OCI-LY3 (cell line): ENCODE measurements around the gene AP4S1.

ENCODE experiments used
- H2AFZ ChIP-seq: fragments of 200-600, 300-600 bp; shearing (Covaris generic); 2 replicates; pipeline ENCODE4 v1.6.0; 2014; ENCODE audit warnings: antibody characterized with exemption, low read depth, low read length
- H3K27ac ChIP-seq: fragments of 200-600, 300-600 bp; sonication (generic); 2 replicates; pipeline ENCODE4 v1.5.1; 2014; ENCODE audit warnings: mild to moderate bottlenecking, low read length, moderate library complexity, mixed read lengths
- H3K27me3 ChIP-seq: fragments of 200-600, 300-600 bp; sonication (generic); 2 replicates; pipeline ENCODE4 v1.6.1; 2014; ENCODE audit warnings: low read depth, low read length, mixed read lengths
- H3K36me3 ChIP-seq: fragments of 200-600, 300-600 bp; sonication (generic); replicated peaks from 2 replicates; pipeline ENCODE3; 2014; ENCODE audit warnings: low read depth, low read length, mixed read lengths
- H3K4me1 ChIP-seq: fragments of 300-600, 200-600 bp; sonication (generic); 2 replicates; pipeline ENCODE4 v1.6.1; 2014; ENCODE audit warnings: low read length, mixed read lengths
- H3K4me2 ChIP-seq: fragments of 200-600, 300-600 bp; sonication (generic); 2 replicates; pipeline ENCODE4 v1.6.1; 2014; ENCODE audit warnings: low read length, mixed read lengths
- H3K4me3 ChIP-seq: fragments of 300-600, 200-600 bp; sonication (generic); 2 replicates; pipeline ENCODE4 v1.5.1; 2014; ENCODE audit warnings: antibody characterized with exemption, mild to moderate bottlenecking, low read length, moderate library complexity
- H3K79me2 ChIP-seq: fragments of 300-600, 200-600 bp; shearing (Covaris generic); 2 replicates; pipeline ENCODE4 v1.6.1; 2014; ENCODE audit warnings: mild to moderate bottlenecking, low read length, mixed read lengths
- H3K9ac ChIP-seq: fragments of 300-600, 200-600 bp; shearing (Covaris generic); 2 replicates; pipeline ENCODE4 v1.6.0; 2014; ENCODE audit warnings: mild to moderate bottlenecking, low read length, moderate library complexity
- H3K9me3 ChIP-seq: fragments of 200-600, 300-600 bp; shearing (Covaris generic); 2 replicates; pipeline ENCODE4 v1.6.1; 2014; ENCODE audit warnings: low read length, mixed read lengths; ENCODE audit not compliant: insufficient read depth
- H4K20me1 ChIP-seq: fragments of 200-600, 300-600 bp; sonication (generic); 2 replicates; pipeline ENCODE4 v1.6.1; 2016; ENCODE audit warnings: low read length, mixed read lengths; ENCODE audit not compliant: insufficient read depth
- EZH2phosphoT487 ChIP-seq: fragments of 200-600 bp; shearing (Covaris generic); IDR thresholded peaks from 2 replicates; pipeline ENCODE4 v1.6.1; 2018; ENCODE audit warnings: antibody characterized with exemption, mixed run types, low read depth
- TF ChIP-seq, protein P1 (sequence below): fragments of 200-600, 300-600 bp; sonication (generic); IDR thresholded peaks from 2 replicates; pipeline ENCODE4 v1.5.1; 2014; ENCODE audit warnings: antibody characterized with exemption, low read length, low read depth

AP4S1 gene

DNA sequence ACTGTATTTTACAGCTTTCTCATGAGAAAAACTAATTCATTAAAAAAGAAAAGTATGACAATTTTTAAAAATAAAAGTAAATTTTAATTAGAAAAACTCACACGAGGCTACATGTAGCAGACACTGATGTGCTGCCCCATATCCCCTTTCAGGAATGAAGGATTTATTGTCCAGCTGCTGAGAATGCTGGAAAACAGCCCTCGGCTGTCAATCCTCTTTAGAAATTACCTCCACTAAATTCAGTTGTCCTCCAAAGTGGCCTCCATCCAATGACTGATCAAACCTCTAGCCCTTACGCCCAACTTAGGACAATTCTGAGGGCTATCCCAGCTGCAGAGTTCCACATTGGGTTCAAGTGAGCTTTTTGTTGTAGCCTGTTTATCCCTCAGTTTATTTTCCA, 29.8 kb upstream of the AP4S1 start:
- H3K4me1 ChIP-seq: peaks cover 11% of the 10 kb centered on the region
- peaks cover 12% of the 10 kb centered on the region; the same call in 1 of the 2 replicates for H3K9me3 ChIP-seq
- peaks cover 28% of the 10 kb centered on the region for H3K36me3 ChIP-seq
- no peak overlapping the region for H3K4me3 ChIP-seq
- H4K20me1 ChIP-seq: peaks cover 73% of the 10 kb centered on the region
- H3K27me3 ChIP-seq: no peaks in the 10 kb centered on the region
- TF ChIP-seq EZH2phosphoT487: no peak
- TF ChIP-seq, protein P1, sequence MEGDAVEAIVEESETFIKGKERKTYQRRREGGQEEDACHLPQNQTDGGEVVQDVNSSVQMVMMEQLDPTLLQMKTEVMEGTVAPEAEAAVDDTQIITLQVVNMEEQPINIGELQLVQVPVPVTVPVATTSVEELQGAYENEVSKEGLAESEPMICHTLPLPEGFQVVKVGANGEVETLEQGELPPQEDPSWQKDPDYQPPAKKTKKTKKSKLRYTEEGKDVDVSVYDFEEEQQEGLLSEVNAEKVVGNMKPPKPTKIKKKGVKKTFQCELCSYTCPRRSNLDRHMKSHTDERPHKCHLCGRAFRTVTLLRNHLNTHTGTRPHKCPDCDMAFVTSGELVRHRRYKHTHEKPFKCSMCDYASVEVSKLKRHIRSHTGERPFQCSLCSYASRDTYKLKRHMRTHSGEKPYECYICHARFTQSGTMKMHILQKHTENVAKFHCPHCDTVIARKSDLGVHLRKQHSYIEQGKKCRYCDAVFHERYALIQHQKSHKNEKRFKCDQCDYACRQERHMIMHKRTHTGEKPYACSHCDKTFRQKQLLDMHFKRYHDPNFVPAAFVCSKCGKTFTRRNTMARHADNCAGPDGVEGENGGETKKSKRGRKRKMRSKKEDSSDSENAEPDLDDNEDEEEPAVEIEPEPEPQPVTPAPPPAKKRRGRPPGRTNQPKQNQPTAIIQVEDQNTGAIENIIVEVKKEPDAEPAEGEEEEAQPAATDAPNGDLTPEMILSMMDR: no peak
- no peak overlapping the region for H3K9ac ChIP-seq
- H2AFZ ChIP-seq: no peak overlapping the region
- H3K4me2 ChIP-seq: no peak overlapping the region
- peaks cover 91% of the 10 kb centered on the region for H3K79me2 ChIP-seq
- no peak overlapping the region for H3K27ac ChIP-seq

DNA sequence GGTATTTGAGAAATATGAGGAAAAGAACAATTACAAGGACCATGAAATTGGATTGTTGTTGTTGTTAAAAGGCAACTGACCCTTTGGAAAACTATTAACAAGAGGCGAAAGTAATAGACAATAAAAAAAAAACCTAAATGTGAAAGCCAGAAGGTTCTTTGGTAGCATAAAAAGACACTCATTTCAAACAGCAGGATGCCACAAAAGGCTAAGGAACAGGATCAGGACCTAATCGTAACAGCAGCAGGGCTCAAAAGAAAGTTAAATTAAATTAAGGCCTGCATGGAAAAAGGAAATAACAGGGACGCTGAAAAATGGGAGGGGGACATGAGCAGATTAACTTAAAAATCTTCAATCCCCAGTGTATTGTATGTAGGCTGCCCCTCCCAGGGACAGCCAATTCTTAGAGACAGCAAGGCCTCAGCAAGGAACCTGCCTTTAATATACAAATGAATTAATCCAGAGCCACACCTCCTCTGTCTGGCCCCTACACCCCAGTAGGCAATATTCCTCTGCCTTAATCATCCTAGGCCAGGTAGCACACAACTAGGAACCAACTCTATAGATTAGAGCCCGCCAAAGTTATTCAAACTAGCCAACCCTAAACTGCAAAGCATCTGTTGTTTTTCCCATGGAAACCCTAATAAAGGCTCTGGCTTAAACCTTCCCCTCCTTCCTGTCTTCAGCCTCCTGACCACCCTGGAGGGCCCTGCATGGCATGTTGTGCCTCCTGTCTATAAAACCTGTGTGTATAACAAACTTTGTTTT, 28.4 kb upstream of the AP4S1 start:
- Histone ChIP-seq H3K36me3 (peaks cover 35% of the 10 kb centered on the region), H3K9me3 (peaks cover 12% of the 10 kb centered on the region; the same call in 1 of the 2 replicates), H3K27me3 (no peaks in the 10 kb centered on the region), H3K4me3 (no peak overlapping the region), H2AFZ (no peak overlapping the region), H3K27ac (no peak overlapping the region), H3K9ac (no peak overlapping the region), H3K4me1 (peaks cover 11% of the 10 kb centered on the region), H3K4me2 (no peak overlapping the region), H3K79me2 (peaks cover 90% of the 10 kb centered on the region), H4K20me1 (peaks cover 64% of the 10 kb centered on the region)
- no peak for TF ChIP-seq EZH2phosphoT487
- TF ChIP-seq, protein P1: no peak

DNA sequence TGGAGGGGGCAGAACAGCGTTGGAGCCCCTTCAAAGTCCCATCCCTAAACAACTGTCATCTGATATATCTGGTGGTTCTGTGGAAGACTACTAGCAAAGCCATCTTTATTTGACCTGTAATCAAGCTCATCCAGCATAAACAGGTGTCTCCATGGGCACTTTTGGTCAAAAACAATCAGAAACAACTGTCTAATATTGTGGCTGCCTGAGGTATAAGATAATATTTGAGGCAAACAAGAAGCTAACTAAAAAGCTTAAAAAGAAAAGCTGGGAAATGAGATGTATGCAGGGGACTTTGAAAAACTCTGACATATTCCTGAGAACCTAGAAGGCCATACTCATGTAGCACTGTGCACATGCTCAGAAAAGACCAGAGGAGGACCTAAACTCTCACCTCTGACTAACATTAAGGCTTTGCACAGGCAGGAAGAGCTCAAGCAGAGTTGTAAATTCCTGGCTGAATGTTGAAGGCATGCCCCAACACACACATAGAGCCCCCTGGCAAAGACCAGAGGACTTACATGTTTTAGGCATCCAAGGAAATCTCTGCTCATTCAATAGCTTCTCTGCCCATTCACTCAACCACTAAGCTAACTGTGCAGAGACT, 27.2 kb upstream of the AP4S1 start:
- no peak overlapping the region for H3K4me2 ChIP-seq
- peaks cover 12% of the 10 kb centered on the region; the same call in 1 of the 2 replicates for H3K9me3 ChIP-seq
- H3K4me1 ChIP-seq: peaks cover 11% of the 10 kb centered on the region
- H3K4me3 ChIP-seq: no peak overlapping the region
- peaks cover 57% of the 10 kb centered on the region for H4K20me1 ChIP-seq
- H3K79me2 ChIP-seq: peaks cover 86% of the 10 kb centered on the region
- TF ChIP-seq, protein P1: no peak
- no peak for TF ChIP-seq EZH2phosphoT487
- H2AFZ ChIP-seq: no peak overlapping the region
- H3K36me3 ChIP-seq: peaks cover 39% of the 10 kb centered on the region
- H3K27me3 ChIP-seq: no peaks in the 10 kb centered on the region
- H3K27ac ChIP-seq: no peak overlapping the region
- H3K9ac ChIP-seq: no peak overlapping the region

DNA sequence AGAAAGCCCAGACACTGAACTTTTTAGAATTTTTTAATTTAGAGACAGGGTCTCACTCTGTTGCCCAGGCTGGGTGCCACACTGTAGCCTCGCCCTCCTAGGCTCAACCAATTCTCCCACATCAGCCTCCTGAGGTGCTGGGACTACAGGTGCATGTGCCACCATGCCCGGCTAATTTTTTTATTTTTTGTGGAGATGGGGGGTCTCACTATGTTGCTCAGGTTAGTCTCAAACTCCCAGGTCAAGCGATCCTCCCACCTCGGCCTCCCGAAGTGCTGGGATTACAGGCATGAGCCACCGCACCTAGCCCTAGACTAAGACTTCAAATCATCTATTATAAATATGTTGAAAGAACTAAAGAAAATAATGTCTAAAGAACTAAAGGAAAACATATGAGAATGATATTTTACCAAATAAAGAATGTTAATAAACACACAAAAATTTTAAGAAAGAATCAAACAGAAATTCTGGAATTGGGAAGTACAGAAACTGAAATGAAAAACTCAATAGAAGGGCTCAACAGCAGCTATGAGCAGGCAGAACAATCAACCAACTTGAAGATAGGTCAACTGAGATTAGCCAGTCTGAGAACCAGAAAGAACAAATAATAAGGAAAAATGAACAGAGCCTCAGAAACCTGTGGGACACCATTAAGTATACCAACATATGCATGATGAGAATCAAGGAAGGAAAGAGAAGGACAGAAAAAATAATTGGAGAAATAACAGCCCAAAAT, 26.2 kb upstream of the AP4S1 start:
- TF ChIP-seq, protein P1: no peak
- no peak for TF ChIP-seq EZH2phosphoT487
- H3K9ac ChIP-seq: no peak overlapping the region

More for the DNA sequence above, 26.2 kb upstream of the AP4S1 start:
- peaks cover 79% of the 10 kb centered on the region for H3K79me2 ChIP-seq
- peaks cover 51% of the 10 kb centered on the region for H4K20me1 ChIP-seq
- no peak overlapping the region for H3K4me2 ChIP-seq
- no peak overlapping the region for H2AFZ ChIP-seq
- H3K9me3 ChIP-seq: peaks cover 12% of the 10 kb centered on the region; the same call in 1 of the 2 replicates
- peaks cover 11% of the 10 kb centered on the region for H3K4me1 ChIP-seq
- no peak overlapping the region for H3K27ac ChIP-seq
- H3K27me3 ChIP-seq: no peaks in the 10 kb centered on the region
- H3K36me3 ChIP-seq: peaks cover 41% of the 10 kb centered on the region
- no peak overlapping the region for H3K4me3 ChIP-seq
